ENCODE measurements around the gene AKIRIN2.

DNA sequence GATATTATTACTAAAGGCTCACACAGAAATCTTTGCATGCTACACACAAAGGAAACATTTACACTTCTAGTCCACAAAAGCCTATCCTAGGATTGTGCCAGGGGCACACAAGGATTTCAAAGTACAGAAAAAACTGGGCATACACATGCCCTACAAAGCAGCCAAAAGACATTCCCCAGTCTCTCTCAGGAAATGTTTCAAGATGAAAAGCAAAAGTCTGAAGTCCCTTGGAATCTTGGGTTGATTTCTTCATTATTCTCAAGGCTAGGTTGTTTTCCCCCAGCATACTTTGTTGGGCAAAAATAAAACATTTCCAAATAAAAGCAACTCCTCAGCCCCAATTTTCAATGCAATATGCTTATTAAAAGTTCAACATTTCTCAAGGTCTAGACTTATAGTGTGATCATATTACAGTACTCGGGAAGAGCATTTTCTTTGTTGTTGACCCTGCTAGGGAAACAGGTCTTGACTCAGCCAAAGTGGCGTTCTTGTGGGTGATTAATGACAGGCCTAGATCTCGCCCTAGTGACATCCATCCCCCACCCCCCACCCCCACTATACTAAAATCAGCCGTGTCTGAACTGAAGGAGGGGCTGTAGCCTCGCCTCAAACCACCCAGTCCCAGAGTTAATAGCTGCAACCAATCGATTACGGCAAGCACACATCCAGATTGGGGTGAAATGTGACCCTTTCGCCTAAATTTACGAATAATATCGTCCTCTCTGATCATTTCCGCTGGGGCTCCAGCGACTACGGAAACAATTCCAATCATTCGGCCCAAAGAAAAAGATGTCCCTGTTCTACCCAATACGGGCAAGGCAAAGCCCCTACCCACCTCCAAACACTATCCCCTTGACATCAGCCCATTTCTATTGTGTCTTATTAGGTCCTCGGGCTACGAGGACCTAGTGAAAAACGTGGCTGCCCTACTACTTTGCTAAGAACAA, 1.4 kb downstream of the AKIRIN2 start:
- TF ChIP-seq, protein P1, sequence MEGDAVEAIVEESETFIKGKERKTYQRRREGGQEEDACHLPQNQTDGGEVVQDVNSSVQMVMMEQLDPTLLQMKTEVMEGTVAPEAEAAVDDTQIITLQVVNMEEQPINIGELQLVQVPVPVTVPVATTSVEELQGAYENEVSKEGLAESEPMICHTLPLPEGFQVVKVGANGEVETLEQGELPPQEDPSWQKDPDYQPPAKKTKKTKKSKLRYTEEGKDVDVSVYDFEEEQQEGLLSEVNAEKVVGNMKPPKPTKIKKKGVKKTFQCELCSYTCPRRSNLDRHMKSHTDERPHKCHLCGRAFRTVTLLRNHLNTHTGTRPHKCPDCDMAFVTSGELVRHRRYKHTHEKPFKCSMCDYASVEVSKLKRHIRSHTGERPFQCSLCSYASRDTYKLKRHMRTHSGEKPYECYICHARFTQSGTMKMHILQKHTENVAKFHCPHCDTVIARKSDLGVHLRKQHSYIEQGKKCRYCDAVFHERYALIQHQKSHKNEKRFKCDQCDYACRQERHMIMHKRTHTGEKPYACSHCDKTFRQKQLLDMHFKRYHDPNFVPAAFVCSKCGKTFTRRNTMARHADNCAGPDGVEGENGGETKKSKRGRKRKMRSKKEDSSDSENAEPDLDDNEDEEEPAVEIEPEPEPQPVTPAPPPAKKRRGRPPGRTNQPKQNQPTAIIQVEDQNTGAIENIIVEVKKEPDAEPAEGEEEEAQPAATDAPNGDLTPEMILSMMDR (IDR thresholded peaks at IDR 0.05), result no peak
- peak in 1 of 2 donors; percentile 12 for TF ChIP-seq EP300 (IDR thresholded peaks at IDR 0.05)
- no peak for TF ChIP-seq POLR2A (IDR thresholded peaks at IDR 0.05)
